CD4-positive, alpha-beta T cell treated with Interleukin-2 at 100 ng/mL for 4 hours (primary cell): ENCODE results near the gene TRAF5.
"Not testable (repeated sequence)": the region's sequence is repeated elsewhere in the genome, so short reads cannot be mapped to it uniquely, and the experiment has no call there.

ENCODE experiments used
- DNase-seq: peaks from one replicate; pipeline ENCODE4 v3.0.0-alpha.2; 2020; ENCODE audit warnings: low spot score

TRAF5 gene

DNA sequence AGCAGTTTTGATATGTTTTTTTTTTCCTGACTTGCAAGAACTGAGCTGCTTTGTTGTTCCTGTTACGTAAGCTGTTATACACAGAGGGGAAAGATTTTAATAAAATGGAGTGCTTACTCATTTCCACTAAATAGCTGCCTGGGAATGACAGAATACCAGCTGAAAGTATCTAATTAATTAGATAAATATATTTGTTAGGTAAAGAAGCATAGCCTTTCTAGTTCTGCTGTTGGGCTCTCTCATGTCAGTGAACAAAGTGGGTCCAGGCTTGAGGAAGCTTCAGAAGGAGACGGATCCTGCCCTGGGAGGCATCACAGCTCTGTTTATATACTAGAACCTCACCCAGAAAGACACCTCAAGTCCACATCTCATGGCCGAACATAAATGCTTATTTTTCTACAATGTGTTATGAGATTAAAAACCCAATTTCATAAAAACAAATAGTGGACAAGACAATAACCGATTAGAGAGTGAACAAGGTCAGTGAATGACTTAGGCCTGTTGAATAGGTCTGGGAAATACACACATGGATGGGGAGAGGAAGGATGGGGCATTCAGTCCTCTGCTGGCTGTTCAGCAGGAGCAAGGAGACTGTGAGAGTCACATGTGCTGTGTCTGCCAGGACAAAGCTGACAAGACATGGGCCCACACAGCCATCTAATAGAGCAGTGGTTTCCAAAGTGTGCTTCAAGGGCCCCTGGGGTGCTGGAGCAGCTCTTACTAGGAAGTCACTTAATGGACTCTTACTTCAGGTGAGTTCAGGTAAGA, 20.6 kb downstream of the TRAF5 start:
- no peak for DNase-seq

DNA sequence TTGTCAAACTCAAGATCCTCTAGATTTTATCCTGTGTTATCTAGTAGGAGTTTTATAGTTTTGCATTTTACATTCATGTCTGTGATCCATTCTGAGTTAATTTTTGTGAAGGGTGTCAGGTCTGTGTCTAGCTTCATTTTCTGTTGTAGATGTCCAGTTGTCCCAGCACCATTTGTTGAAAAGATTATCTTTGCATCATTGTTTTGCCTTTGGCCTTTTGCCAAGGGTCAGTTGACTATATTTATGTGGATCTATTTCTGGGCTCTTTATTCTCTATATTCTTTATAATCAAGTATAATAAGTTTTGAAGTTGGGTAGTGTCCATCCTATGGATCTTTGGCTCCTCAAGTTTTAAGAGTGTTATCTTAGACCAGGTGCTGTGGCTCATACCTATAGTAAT, 21.9 kb downstream of the TRAF5 start:
- no peak for DNase-seq

DNA sequence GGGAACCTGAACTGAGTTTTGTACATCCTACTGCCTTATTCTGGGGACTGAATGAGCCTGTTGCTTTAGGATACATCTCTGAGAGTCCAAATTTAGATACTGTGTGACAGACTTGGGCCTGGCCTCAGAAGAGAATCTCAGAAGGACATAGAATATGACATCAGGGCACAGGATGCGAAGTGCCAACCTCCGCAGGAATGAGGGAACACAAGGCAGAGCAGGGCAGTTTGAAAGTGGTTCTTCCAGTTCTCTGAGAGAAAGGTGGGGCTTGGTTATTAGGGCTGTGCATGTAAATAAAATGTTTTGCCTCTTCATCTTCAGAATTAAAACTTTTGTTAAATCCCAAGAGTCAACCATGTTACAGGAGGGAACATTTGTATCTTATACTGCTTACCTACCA, 23.1 kb downstream of the TRAF5 start:
- no peak for DNase-seq

DNA sequence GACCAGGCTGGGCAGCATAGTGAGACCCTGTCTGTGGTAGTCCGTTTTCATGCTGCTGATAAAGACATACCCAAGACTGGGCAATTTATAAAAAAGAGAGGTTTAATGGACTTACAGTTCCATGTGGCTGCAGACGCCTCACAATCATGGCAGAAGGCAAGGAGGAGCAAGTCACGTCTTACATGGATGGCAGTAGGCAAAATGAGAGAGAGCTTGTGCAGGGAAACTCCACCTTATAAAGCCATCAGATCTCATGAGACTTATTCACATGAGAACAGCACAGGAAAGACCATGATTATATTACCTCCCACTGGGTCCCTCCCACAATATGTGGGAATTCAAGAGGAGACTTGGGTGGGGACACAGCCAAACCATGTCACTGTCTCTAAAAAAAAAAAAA, 25.4 kb downstream of the TRAF5 start:
- not testable (repeated sequence) for DNase-seq

DNA sequence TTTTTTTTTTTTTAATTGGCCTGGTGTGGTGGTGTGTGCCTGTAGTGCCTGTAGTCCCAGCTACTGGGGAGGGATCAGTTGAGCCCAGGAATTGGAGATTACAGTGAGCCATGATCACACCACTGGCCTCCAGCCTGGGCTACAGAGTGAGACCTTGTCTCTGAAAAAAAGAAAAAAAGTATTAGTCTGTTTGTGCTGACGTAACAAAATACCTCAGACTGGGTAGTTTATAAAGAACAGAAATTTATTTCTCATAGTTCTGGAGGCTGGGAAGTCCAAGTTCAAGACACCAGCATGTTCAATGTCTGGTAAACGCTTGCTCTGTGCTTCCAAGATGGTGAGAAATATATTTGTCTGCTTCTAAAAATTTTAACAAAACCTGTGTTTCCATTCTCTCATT, 25.8 kb downstream of the TRAF5 start:
- no peak for DNase-seq

DNA sequence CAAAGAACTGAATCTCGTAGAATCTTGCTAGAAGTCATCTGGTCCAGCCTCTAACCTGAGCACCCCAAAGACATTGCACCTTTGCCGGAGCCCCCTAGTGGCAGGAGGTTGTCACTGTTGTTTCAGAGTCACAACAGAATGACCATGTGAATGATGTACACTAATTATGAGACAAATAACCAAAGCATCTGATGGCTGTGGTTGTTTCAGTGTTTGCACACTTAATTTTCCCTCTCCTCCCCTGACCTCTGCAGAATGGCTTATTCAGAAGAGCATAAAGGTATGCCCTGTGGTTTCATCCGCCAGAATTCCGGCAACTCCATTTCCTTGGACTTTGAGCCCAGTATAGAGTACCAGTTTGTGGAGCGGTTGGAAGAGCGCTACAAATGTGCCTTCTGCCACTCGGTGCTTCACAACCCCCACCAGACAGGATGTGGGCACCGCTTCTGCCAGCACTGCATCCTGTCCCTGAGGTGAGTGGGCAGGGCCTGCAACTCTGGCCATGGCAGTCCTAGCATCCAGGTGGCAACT, 26.4 kb downstream of the TRAF5 start:
- peak; percentile 73 for DNase-seq

DNA sequence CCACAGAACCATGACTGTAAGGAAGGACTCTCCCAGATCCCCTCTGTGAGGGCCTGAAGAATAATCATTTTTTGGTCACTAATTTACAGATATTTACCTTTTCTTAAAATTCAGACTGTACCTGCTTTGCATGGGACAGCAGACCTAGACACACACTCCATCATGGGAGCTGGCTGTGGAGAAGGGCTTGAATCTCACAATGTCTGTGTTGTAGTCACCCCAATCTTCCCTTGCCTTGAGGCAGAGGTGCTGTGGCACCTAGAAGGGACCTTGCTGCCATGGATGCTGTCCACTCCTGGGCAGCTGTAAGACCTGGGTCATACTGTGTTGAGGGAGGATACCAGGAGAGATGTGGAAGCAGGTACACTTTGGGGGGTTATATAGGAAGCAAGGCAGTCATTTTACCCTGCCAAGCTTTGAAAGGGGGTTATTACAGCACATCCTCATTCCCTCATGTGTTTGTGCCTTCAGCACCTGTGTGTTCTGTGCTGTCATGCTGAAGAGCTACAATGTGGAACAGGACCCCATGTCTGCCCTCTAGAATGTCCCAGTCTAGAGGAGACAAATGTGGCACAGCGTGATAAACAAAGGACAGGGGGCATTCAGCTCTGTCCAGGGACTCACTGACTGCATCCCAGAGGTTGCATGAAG, 27.1 kb downstream of the TRAF5 start:
- DNase-seq: no peak

DNA sequence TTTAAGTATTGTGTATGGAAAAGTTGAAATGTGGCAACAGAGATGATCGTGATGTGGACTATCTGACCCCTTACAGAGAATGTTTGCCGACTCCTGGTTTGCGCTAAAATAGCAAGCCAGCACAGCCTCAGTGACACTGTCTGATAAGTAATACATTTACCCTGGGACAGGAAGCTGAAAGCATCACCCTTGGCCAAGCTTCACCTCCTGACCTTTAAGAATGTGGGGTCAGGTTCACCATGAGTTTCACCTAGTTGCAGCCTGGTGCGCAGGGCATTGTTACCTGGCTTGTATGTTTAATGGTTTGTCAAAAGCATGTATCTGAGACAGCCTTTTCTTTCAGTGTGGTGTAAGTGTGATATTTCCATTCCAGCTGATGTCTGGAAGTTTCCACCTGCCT, 29.2 kb downstream of the TRAF5 start:
- DNase-seq: no peak

DNA sequence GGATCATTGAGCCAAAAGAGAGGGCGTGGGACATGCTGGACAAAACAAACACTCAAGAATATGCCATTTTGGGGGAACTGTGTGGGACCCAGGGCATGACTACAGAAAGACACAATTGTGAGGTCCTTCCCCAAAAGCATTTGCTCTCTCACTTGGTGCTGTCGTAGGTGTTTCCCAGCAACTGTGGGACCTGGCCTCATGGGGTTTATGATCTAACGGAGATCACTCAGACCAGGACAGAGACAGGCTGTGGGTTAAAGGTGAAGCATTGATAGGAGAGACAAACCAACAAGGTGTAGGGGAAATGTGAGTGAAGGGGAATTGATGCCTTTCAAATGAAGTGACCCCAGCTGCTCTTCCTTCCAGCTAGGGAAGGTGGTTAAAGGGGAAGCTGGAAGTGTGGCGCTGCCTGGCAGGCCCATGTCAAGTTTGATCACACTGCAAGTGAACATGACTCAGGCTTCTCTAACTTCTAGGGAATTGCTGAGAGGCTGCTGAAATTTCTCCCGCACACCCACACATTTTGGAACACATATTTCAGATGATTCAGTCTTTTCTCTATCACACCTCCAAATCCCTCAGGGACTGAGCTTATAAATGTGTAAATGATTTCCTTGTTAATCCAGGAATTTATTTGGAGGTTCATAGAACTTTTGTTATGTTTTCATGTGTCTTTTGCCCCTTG, 30.2 kb downstream of the TRAF5 start:
- no peak for DNase-seq

DNA sequence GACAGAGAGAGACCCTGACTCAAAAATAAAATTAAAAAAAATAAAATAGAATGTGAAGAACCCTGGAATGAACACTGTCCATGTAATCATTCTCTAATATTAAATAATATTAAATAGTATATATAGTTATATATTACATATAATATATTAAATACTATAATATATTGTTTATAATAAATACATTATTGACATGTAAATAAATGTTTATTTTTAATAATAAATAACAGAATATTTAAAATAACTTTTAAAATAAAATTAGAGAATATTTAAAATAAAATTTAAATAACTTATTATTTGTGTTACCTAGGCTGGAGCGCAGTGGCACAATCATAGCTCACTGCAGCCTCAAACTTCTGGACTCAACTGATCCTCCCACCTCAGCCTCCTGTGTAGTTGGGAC, 32.1 kb downstream of the TRAF5 start:
- no peak for DNase-seq

DNA sequence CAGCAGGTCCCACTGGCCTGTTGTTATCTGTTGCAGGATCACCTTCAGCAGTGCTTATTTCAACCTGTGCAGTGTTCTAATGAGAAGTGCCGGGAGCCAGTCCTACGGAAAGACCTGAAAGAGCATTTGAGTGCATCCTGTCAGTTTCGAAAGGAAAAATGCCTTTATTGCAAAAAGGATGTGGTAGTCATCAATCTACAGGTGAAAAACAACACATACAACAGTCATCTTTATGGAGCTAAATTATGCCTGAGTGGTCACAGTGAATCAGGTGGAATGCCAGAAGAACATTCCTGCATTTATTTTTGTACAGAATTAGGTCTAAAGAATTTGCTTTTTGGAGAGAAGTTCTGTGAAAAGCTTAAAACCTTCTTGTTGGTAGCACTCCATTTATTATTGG, 33.2 kb downstream of the TRAF5 start:
- no peak for DNase-seq

DNA sequence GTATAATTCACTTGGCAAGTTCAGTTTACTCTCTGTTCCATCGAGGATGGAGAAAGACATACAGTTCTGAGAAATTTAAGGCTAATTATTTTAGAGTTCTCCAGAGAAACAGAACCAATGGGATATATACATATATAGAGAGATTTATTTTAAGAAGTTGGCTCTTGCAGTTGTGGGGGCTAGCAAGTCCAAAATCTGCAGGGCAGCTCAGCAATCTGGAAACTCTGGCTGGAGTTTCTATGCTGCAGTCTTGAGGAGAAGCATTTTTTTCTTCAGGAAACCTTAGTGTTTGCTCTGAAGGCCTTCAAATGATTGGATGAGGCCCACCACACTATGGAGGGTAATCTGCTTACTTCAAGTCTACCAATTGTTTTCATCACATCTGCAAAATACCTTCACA, 34.6 kb downstream of the TRAF5 start:
- DNase-seq: no peak

DNA sequence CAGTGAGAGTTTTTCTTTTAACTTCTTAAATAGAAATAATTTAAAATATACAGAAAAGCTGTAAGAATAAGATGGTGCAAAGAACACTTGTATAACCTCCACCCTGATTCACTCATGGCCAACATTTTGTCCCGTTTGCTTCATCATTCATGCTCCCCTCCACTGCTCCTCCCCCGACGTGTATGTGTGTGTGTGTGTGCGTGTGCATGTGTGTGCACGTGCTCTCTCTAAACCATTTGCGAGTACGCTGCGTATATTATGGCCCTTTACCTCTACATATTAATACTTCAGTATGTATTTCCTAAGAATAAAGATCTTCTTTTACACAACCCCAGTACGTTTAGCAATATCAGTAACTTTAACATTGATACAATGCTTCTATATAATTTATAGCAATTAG, 43.0 kb downstream of the TRAF5 start:
- DNase-seq: no peak

DNA sequence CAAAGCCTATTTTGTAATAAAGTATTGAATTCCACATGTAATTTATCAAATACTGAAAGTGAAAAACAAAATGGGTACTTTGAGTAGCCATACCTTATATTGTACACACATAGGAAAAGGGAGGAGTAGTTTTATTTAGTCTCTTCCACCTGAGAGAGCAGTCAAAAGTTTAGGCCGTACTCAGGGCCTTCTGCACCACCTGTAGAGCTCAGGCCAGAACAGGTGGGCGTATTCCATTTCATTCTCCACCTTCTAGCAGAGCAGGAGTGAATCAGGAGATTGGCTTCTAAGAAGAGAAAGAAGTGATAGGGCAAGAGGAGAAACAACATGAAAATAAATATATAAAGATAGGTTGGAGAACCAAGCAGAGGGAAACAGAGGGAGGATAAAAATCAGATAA, 44.0 kb downstream of the TRAF5 start:
- DNase-seq: no peak

DNA sequence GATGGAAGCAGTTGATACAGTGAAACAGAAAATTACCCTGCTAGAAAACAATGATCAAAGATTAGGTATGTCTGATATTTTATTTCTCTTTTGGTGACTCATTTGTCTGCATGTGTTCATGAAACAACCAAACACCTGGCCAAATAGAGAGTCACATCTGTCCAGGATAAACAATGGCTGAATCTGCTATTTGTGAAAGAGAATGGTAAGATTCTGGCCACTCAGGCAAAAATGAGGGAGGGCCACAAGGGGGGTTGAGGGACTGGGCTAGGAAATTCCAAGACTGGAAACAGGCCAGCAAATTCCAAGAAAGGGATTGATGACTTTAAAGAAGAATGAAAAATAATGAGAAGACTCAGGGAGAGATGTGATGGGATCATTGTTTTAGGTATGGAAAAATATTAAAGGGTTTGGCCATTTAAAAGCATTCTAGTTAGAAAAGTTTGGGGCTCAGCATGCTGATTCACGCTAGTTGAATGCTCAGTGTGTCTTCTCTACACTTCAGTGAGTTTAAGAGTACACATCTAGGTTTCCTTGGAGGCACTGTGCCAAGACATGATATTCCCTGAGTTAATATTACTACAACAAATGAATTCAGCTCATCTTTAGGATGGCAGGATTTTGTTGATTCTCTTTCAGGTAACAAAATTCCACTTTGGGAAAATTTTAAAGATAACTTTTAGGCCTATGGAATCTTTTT, 44.9 kb downstream of the TRAF5 start:
- DNase-seq: no peak

DNA sequence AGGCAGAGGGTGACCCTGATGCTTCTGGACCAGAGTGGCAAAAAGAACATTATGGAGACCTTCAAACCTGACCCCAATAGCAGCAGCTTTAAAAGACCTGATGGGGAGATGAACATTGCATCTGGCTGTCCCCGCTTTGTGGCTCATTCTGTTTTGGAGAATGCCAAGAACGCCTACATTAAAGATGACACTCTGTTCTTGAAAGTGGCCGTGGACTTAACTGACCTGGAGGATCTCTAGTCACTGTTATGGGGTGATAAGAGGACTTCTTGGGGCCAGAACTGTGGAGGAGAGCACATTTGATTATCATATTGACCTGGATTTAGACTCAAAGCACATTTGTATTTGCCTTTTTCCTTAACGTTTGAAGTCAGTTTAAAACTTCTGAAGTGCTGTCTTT, 45.8 kb downstream of the TRAF5 start:
- DNase-seq: no peak

DNA sequence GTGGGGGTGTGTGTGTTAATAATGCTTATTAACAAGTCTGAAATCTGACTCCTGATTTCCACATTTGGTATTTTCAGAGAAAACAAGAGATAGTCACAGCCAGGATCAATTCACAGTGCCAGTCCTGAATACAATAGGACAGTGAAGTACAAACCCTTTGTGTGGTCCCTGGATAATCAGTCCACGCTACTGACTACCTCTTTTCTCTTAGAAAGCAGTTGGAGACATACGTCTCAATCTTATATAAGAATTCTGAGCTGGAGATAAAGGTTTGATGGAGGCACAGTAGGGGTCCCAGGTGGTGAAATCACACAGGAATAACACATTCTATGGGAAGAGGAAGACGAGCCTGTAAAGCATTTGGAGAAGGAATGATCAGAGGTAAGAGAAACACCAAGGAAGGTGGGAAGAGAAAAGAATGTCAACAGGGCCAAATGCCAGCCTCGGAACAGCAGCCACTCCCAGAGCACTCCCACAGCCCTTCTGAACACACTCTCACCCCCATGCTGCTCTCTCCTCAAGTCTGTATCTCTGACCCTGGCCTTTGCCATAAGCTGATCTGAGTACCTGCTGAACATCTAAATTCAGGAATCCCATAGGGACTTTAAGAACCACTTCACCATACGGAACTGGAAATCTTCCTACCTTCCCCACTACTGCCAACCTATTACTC, 48.6 kb downstream of the TRAF5 start:
- DNase-seq: no peak

DNA sequence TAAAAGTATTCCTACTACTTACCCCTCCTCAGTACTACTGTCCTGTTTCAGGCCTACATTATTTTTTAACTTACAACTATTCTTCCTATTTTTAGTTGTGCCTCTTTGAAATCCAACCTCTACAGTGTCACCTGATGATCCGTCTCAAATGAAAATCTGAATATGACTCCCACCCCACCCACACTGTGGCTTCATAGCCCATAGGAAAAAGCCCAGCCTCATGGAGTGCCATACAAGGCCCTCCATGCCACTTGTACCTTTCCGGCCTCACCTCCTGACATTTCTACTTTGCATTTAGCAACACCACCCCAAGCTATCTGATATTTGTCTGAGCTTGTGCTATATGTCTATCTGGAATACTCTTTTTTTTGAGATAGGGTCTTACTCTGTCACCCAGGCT, 49.3 kb downstream of the TRAF5 start:
- no peak for DNase-seq

DNA sequence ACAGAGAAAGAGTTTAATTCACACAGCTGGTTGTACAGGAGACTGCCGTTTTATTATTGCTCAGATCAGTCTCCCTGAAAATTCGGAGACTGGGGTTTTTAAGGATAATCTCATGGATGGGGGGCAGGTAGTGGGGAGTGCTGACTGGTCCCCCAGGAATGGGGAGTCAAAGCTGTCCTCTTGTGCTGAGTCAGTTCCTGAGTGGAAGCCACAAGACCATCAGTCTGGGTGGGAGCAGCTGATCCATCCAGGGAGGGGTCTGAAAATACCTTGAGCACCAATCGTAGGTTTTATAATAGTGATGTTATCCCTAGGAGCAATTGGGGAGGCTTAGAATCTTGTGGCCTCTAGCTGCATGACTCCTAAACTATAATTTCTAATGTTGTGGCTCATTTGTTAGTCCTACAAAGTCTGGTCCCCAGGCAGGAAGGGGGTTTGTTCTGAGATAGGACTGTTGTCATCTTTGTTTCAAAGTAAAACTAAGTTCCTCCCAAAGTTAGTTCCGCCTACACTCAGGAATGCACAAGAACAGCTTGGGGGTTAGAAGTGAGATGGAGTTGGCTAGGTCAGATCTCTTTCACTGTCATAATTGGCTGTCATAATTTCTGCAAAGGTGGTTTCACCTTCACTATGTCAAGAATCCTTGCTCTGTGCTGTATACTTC, 50.3 kb downstream of the TRAF5 start:
- DNase-seq: no peak

DNA sequence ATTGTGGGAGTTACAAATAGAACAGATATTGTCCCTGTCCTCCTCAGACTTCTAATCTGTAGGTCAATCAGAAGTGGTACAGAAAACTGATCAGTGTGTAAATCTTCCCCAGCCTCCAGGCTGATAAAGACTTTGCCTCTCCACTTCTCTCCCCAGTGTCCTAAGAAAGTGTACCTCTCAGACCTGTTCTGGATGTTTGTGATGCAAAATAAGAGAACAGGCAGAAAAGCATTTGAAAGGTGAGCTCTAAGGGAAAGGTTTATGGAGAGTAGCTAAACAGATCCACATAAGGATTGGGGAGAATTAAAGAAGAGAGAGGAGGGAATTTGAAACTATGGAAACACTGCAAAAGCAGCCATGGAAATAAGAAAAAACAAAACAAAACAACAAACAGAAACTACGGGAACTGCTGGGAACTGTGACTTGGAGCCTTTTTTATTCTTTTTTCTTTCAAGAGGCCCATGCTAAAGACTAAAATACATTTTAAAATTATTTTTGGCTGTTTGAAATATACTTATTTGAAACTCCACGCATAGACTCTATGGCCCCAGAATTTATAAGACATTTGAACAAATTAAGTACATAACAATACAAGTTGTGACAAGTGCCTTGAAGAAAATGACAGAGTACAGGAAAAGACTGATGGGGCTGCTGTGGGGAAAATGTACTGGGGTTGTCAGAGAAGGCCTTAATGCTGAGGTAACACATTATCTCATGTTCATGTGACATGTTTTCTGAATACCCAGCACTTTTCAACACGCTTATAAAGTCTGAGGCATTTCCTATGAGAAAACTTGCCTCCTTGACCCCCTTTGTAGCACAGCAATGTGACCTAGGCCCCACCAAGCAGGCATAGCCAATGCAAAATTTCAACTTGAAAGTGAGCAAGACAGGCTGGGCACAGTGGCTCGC, 51.2 kb downstream of the TRAF5 start:
- no peak for DNase-seq
